ENCODE measurements around the gene ZCCHC14. TPM values are rescaled to one million over a fixed set of nuclear protein-coding genes. Genes with fewer than 3 reads are reported as not detected.

The ZCCHC14 gene
- total and polyA plus RNA-seq, 5 experiments from 2014 or later = 0.37 to 33.8 (median 0.85) TPM

DNA sequence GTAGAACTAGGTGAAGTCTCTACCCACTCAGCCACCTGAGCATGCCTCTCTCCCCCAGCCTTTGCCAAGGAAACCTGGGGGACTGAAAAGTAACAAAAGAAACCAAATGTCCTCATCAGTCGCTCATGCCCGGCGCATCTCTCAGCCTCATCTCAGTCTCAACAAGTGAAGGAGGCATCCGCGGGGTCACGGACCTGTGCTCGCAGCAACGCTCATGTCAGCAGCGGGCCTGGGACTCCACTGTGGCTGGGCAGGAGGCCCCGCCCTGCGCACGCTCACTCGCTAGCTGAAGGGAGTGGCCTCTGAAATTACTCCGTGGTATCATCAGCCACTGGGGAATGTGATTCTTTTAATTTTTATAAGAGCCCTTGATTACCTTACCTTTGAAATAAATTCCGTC is 69.4 kb downstream of the ZCCHC14 start:
- Mint-ChIP-seq H3K9me3 (no peaks in the 10 kb centered on the region), H3K27ac (no peak overlapping the region), H3K4me3 (no peak overlapping the region), H3K4me1 (peaks cover 0 to 11% (median 9%) of the 10 kb centered on the region in 4 donors), H3K27me3 (no peaks in the 10 kb centered on the region), H3K36me3 (peaks cover 5 to 80% (median 14%) of the 10 kb centered on the region in 3 donors)
- POLR2A ChIA-PET = no interaction called here
- DNase-seq (no peak), ATAC-seq (no peak)

DNA sequence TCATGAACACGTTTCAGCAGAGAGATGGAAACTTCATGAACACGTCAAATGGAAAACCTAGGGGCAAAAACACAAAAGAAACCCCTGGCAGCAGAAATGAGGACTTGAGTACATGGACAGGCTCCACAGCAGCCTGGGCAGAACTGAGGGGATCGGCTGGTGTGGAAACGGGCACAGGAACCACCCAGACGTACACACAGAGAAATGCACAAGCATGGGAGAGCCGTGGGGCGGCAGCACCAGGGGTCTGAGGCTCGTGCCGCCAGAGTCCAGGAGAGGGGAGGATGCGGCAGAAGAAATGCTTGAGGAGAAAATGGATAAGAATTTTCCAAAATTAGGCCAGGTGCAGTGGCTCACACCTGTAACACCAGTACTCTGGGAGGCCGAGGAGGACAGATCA is 70.7 kb downstream of the ZCCHC14 start:
- Mint-ChIP-seq H3K27ac (peak overlapping the region in 2 of 10 donors; percentile 41 to 76), H3K4me1 (peaks cover 0 to 11% (median 9%) of the 10 kb centered on the region in 4 donors), H3K9me3 (no peaks in the 10 kb centered on the region), H3K4me3 (no peak overlapping the region), H3K27me3 (no peaks in the 10 kb centered on the region), H3K36me3 (peaks cover 5 to 80% (median 14%) of the 10 kb centered on the region in 3 donors)
- POLR2A ChIA-PET = no interaction called here
- ATAC-seq (no peak), DNase-seq (no peak)

DNA sequence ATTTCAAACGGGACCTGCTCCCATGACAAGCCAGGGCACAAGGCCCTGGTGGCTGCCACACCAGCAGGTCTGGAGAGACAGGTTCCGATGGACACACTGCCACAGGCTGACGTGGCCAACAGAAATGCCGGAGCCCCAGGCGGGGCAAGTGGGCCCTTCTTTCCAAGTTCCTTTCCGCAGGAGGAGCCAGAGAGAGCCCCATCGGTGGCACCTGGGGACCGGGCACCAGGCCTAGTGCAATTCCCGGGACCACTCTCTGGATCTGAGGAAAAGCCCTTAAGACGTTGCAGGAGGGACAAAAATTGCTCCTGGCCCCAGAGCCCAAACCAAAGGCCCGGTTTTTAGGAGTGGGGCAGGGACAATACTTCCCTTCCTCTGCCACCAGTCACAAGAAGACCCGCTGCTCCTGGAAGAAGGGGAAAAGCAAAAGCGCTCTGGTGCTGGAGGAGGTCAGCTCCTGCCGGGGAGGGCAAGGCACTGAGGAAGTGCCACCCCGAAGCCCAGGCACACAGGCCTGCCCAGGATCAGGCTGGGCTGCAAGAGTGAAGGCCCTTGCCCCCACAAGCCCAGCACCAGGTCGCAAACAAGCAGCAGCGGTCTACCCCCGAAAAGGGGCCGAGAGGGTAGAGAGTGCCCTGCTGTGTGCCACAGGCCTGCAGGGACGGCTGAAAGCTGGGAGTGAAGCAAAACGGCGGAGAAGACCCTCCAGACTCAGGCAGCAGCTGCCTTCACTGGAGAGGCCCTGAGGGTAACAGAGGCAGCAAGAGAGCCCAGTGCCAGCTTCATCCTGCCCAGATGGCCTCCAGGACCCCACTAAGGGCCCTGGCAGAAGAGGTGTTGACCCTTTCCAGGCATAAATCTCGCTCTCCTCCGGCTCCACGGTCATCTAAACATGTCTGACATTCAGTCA is 71.6 kb downstream of the ZCCHC14 start:
- H3K4me1 Mint-ChIP-seq = peaks cover 0 to 7% (median 5%) of the 10 kb centered on the region in 4 donors
- POLR2A ChIA-PET = no interaction called here
- no peak overlapping the region for H3K4me3 Mint-ChIP-seq
- H3K9me3 Mint-ChIP-seq = no peaks in the 10 kb centered on the region
- DNase-seq (no peak), ATAC-seq (no peak)
- peak overlapping the region in 1 of 10 donors; percentile 41 for H3K27ac Mint-ChIP-seq
- no peaks in the 10 kb centered on the region for H3K27me3 Mint-ChIP-seq
- H3K36me3 Mint-ChIP-seq = peaks cover 5 to 80% (median 14%) of the 10 kb centered on the region in 3 donors

DNA sequence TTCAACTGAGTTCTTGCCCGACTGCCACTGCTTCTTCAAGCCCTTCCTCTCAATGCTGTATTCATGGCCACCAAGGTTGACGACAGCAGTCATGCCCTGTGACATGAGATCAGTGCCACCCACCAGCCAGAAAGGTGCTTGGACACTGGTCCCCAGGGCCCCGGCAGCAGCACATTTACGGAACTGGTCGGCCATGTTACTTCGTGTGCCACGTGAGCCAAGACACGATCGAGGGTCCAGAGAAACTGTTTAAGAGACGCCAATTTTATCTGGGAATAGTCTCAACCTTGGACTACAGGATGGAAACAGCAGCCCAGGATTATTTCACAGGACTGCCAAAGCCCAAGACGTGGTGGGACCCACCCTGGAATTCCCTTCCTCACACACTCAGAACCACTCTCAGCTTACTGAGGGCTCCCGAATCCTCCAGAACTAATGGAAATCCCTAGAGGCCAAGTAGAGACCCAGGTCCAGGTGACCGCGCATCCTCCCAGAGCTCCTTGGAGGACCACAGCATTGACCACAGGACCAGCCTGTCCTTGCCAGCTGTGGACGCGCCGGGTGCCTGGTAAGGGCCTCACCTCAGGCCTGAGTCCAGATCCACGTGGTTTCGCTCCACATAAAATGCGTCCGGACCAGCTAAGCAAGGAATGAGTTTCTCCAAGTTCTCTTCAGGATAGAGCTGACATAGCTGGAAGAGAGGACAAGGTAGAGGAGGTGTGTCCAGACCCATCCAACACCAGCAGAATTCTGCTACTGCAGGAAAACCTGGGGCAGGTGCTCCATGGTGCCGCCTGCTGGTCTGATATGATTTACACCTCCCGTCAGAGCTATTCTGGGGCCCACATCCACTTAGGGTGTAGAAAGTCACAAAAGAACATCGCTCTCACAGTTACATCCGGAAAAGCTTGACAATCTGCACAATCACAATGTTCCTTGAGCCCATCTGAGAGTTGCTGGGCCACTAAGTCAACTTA is 72.5 kb downstream of the ZCCHC14 start:
- Mint-ChIP-seq H3K4me1 (peaks cover 0 to 4% (median 1%) of the 10 kb centered on the region in 4 donors), H3K27ac (peak overlapping the region in 1 of 10 donors; percentile 66), H3K9me3 (no peaks in the 10 kb centered on the region), H3K4me3 (no peak overlapping the region), H3K27me3 (no peaks in the 10 kb centered on the region), H3K36me3 (peaks cover 5 to 80% (median 14%) of the 10 kb centered on the region in 3 donors)
- ATAC-seq (no peak), DNase-seq (no peak)
- POLR2A ChIA-PET = no interaction called here

GRCh38 chr16:87418644-87419043 is 74.2 kb downstream of the ZCCHC14 start:
- Mint-ChIP-seq H3K4me1 (peaks cover 0 to 2% (median 0%) of the 10 kb centered on the region in 4 donors), H3K27ac (no peak overlapping the region), H3K9me3 (no peaks in the 10 kb centered on the region), H3K4me3 (no peak overlapping the region), H3K36me3 (peaks cover 5 to 74% (median 10%) of the 10 kb centered on the region in 3 donors), H3K27me3 (no peaks in the 10 kb centered on the region)
- no peak for DNase-seq
- POLR2A ChIA-PET = no interaction called here
- no peak for ATAC-seq

DNA sequence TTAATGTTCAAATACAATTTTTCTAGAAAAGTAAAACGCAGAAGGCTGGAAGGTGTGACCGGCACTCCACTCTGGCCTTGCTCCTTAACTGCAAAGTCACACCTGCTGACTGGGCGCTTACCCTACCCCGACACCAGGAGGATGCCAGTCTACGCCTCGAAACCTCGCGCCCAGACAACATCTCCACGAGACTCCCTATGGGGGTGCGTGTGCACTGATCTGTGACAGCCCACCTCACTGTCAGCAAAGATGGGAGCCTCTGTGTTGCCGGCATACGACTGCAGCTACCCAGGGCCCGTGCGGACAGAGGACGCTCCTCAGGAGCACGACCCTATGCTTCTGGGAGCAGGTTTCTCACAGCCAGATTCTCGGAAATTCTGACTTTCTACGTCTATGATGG is 74.6 kb downstream of the ZCCHC14 start:
- H3K27ac Mint-ChIP-seq = peak overlapping the region in 1 of 10 donors; percentile 74
- H3K27me3 Mint-ChIP-seq = no peaks in the 10 kb centered on the region
- POLR2A ChIA-PET = no interaction called here
- peaks cover 0 to 2% (median 0%) of the 10 kb centered on the region in 4 donors for H3K4me1 Mint-ChIP-seq
- no peak for ATAC-seq
- no peaks in the 10 kb centered on the region for H3K9me3 Mint-ChIP-seq
- H3K36me3 Mint-ChIP-seq = peaks cover 5 to 75% (median 10%) of the 10 kb centered on the region in 3 donors
- H3K4me3 Mint-ChIP-seq = no peak overlapping the region
- no peak for DNase-seq

DNA sequence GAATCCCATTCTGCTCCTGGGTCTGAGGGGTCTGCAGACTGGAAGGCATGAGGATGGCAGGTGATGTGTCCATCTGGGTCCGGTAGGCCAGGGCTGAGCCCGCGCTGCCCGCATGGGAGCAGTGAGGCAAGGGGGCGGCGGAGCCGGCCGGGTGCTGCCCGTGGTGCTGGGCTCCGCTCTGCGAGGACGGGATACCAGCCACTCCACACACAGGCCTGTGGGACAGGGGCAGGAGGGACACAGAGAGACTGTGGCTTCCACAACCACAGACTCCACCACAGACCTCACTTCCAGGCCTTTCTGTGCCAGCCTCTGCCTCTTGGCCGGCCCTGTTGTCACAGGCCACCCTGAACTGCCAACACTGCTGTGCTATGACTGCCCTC is 75.3 kb downstream of the ZCCHC14 start:
- Mint-ChIP-seq H3K27ac (no peak overlapping the region), H3K27me3 (no peaks in the 10 kb centered on the region), H3K4me3 (no peak overlapping the region), H3K36me3 (peaks cover 5 to 73% (median 7%) of the 10 kb centered on the region in 3 donors), H3K9me3 (no peaks in the 10 kb centered on the region), H3K4me1 (peaks cover 0 to 3% (median 0%) of the 10 kb centered on the region in 4 donors)
- ATAC-seq = no peak
- POLR2A ChIA-PET = interaction anchor here (1.0 to 1.1 kb wide), 2 partner anchors 217 to 219 kb away, joined by 3 to 5 read pairs; no protein-coding TSS in a partner anchor
- no peak for DNase-seq

DNA sequence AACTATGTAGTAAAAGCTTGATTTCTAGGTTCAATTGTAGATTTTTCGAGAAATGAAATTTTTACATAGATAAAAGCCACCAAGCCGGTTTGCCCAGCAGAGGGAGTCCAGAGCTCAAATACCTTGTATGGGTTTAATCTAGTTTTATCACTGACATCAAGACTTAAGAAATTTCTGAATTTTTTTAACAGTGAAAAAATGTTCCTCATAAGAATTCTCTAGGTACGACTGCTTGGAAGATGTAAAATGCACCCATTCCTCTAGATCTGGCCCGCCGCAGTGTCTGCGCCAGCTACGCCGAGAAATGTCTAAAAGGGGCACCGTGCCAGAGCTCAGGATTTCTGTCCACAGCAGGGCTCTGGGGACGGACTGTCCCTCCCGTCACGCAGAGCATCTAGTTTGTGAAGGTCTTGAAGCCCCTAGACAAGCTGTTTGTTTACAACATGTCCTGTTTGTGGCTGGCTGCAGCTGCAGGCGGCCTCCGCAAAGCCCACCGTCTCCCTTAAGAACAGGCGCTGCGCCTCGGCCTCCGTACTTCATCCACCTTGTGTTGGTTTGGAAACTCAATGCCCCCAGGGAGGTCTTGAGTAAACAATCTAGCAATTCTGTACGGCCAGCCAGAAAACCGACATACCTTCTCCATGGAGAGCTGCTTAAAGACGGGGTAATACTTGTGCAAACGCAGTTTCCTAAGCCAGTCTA is 75.8 kb downstream of the ZCCHC14 start:
- peak in 7 of 10 donors; percentile 13 to 51 (median 33) for DNase-seq
- Mint-ChIP-seq H3K9me3 (no peaks in the 10 kb centered on the region), H3K27ac (peak overlapping the region in 1 of 10 donors; percentile 22), H3K27me3 (no peaks in the 10 kb centered on the region), H3K4me3 (no peak overlapping the region), H3K4me1 (peaks cover 0 to 1% (median 0%) of the 10 kb centered on the region in 4 donors), H3K36me3 (peaks cover 3 to 73% (median 7%) of the 10 kb centered on the region in 3 donors)
- POLR2A ChIA-PET = interaction anchor here (1.0 to 1.1 kb wide), 2 partner anchors 218 to 219 kb away, joined by 3 to 5 read pairs; no protein-coding TSS in a partner anchor
- ATAC-seq = no peak

DNA sequence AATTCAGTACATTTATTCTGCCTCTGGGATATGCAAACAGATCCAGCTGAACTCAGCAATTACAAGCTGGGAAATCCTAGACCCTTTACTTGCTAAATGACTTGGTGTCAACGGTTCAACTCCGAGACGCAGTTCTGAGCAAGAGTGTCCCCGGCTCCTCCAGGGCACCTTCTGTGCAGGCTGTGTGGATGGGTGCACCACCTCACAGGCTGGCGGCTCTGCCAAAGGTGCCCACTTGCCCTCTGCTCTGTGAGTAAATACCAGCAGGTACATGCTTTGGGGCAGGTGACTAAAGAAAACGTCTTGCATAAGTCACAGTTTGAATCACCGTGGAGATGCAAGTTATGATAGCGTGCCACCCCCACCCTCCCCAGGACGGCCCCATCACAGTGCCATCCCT is 77.4 kb downstream of the ZCCHC14 start:
- Mint-ChIP-seq H3K4me3 (no peak overlapping the region), H3K9me3 (no peaks in the 10 kb centered on the region), H3K27ac (no peak overlapping the region), H3K27me3 (no peaks in the 10 kb centered on the region), H3K36me3 (peaks cover 0 to 73% (median 9%) of the 10 kb centered on the region in 3 donors), H3K4me1 (peaks cover 0 to 3% (median 0%) of the 10 kb centered on the region in 4 donors)
- ATAC-seq (no peak), DNase-seq (peak in 1 of 10 donors; percentile 40)
- POLR2A ChIA-PET = no interaction called here

DNA sequence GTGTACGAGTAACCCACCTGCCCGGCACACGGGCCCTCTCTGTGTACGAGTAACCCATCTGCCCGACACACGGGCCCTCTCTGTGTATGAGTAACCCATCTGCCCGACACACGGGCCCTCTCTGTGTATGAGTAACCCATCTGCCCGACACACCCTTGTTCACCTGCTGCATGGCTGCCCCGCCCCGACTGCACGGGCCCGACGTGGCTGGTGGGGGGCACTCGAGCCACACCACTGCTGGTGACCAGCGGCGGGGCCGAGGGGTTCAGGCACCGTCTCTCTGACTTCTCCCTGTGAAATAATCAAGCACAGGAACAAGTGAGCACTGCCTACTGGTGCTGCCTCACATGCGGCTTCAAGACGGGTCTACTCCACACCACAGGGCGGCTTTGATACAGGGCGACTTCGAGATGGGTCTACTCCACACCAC is 78.6 kb downstream of the ZCCHC14 start:
- no peak for ATAC-seq
- H3K36me3 Mint-ChIP-seq = peaks cover 0 to 75% (median 9%) of the 10 kb centered on the region in 3 donors

GRCh38 chr16:87412996-87413421 is 79.8 kb downstream of the ZCCHC14 start:
- H3K27ac Mint-ChIP-seq = no peak overlapping the region
- POLR2A ChIA-PET = interaction anchor here (0.5 to 0.8 kb wide), 2 partner anchors 29 to 80 kb away, joined by 3 to 4 read pairs; partner anchors contain the start of gene FBXO31
- H3K4me3 Mint-ChIP-seq = no peak overlapping the region
- H3K36me3 Mint-ChIP-seq = peaks cover 0 to 78% (median 9%) of the 10 kb centered on the region in 3 donors
- no peaks in the 10 kb centered on the region for H3K9me3 Mint-ChIP-seq
- H3K27me3 Mint-ChIP-seq = no peaks in the 10 kb centered on the region
- DNase-seq = peak in 1 of 10 donors; percentile 53
- peaks cover 0 to 3% (median 0%) of the 10 kb centered on the region in 4 donors for H3K4me1 Mint-ChIP-seq
- ATAC-seq = no peak

More for the DNA sequence above, 78.6 kb downstream of the ZCCHC14 start:
- no peaks in the 10 kb centered on the region for H3K9me3 Mint-ChIP-seq
- H3K27me3 Mint-ChIP-seq = no peaks in the 10 kb centered on the region
- DNase-seq = peak in 1 of 10 donors; percentile 57
- peaks cover 0 to 3% (median 0%) of the 10 kb centered on the region in 4 donors for H3K4me1 Mint-ChIP-seq
- POLR2A ChIA-PET = no interaction called here
- no peak overlapping the region for H3K4me3 Mint-ChIP-seq
- H3K27ac Mint-ChIP-seq = peak overlapping the region in 1 of 10 donors; percentile 48
